Right atrium auricular region (tissue), 2 donors: ENCODE results near the gene NT5DC4. TPM values are rescaled to one million over a fixed set of nuclear protein-coding genes. Genes with fewer than 3 reads are reported as not detected.

Source experiments
- DNase-seq: peaks from one replicate; pipeline ENCODE4 v3.0.0-alpha.2; 2019; ENCODE audit warnings: low spot score
- H3K27ac ChIP-seq, 2 donors: fragments of 200-600 bp; sonication (generic); 1 replicate in 1 of 2; 2 replicates in 1 of 2; pipeline ENCODE4 v1.5.1; 2016 to 2019
- H3K27me3 ChIP-seq, 2 donors: fragments of 200-600 bp; sonication (generic); one replicate each; pipeline versions ENCODE4 v1.5.1 to v1.6.0; 2017 to 2019
- H3K36me3 ChIP-seq: fragments of 200-600 bp; sonication (generic); one replicate; pipeline ENCODE4 v1.5.1; 2016
- H3K4me1 ChIP-seq, 2 donors: fragments of 200-600 bp; sonication (generic); one replicate each; pipeline versions ENCODE4 v1.5.1 to v1.6.0; 2017 to 2019
- H3K4me3 ChIP-seq, 2 donors: fragments of 200-600 bp; sonication (generic); 1 replicate in 1 of 2; 2 replicates in 1 of 2; pipeline ENCODE4 v1.5.1; 2017 to 2019; ENCODE audit warnings: mild to moderate bottlenecking in 1 of 2, moderate library complexity in 1 of 2
- H3K9me3 ChIP-seq, 2 donors: fragments of 200-600 bp; sonication (generic); one replicate each; pipeline ENCODE4 v1.5.1; 2019
- CTCF ChIP-seq, 2 donors: fragments of 200-600 bp; sonication (generic); IDR thresholded peaks; one replicate each; pipeline ENCODE4 v1.5.1; 2019; ENCODE audit warnings: antibody characterized with exemption in 2 of 2
- total RNA-seq, 2 donors: library from RNA; depleted of rRNA; stranded (reverse); fragments of >200 nt; gene quantifications; one replicate each; pipeline ENCODE4 v1.1.0, GENCODE V29; 2016

Gene NT5DC4
- total RNA-seq, 2 donors from 2014 or later = not detected

GRCh38 chr2:112730216-112730615, 9.4 kb downstream of the NT5DC4 start:
- Histone ChIP-seq H3K36me3 (no peaks in the 10 kb centered on the region), H3K4me3 (no peak overlapping the region), H3K9me3 (no peaks in the 10 kb centered on the region), H3K27me3 (no peaks in the 10 kb centered on the region), H3K4me1 (peaks cover 0 to 3% of the 10 kb centered on the region in 2 donors), H3K27ac (no peak overlapping the region)
- DNase-seq = no peak
- TF ChIP-seq CTCF (IDR thresholded peaks at IDR 0.05) = no peak

- no peak for DNase-seq
- H3K4me3 ChIP-seq = no peak overlapping the region
- H3K27me3 ChIP-seq = no peaks in the 10 kb centered on the region
- no peak for TF ChIP-seq CTCF (IDR thresholded peaks at IDR 0.05)
- no peak overlapping the region for H3K27ac ChIP-seq
- H3K36me3 ChIP-seq = no peaks in the 10 kb centered on the region
- H3K9me3 ChIP-seq = no peaks in the 10 kb centered on the region
- H3K4me1 ChIP-seq = peaks cover 0 to 3% of the 10 kb centered on the region in 2 donors
Observed at GRCh38 chr2:112730791-112731190, 10.0 kb downstream of the NT5DC4 start.

GRCh38 chr2:112731479-112731878, 10.7 kb downstream of the NT5DC4 start:
- Histone ChIP-seq H3K9me3 (no peaks in the 10 kb centered on the region), H3K27me3 (no peaks in the 10 kb centered on the region), H3K4me3 (no peak overlapping the region), H3K4me1 (peaks cover 0 to 2% of the 10 kb centered on the region in 2 donors), H3K27ac (no peak overlapping the region), H3K36me3 (no peaks in the 10 kb centered on the region)
- DNase-seq = no peak
- no peak for TF ChIP-seq CTCF (IDR thresholded peaks at IDR 0.05)

GRCh38 chr2:112733456-112733855, 12.6 kb downstream of the NT5DC4 start:
- no peak overlapping the region for H3K4me3 ChIP-seq
- H3K36me3 ChIP-seq = no peaks in the 10 kb centered on the region
- H3K27me3 ChIP-seq = no peaks in the 10 kb centered on the region
- no peak for DNase-seq
- H3K4me1 ChIP-seq = no peaks in the 10 kb centered on the region
- no peak for TF ChIP-seq CTCF (IDR thresholded peaks at IDR 0.05)
- H3K27ac ChIP-seq = no peak overlapping the region
- no peaks in the 10 kb centered on the region for H3K9me3 ChIP-seq

GRCh38 chr2:112733871-112734270, 13.1 kb downstream of the NT5DC4 start:
- no peaks in the 10 kb centered on the region for H3K36me3 ChIP-seq
- no peak for TF ChIP-seq CTCF (IDR thresholded peaks at IDR 0.05)

GRCh38 chr2:112737542-112738232, 16.9 kb downstream of the NT5DC4 start:
- DNase-seq = no peak
- Histone ChIP-seq H3K27me3 (no peaks in the 10 kb centered on the region), H3K4me3 (no peak overlapping the region), H3K36me3 (no peaks in the 10 kb centered on the region), H3K27ac (no peak overlapping the region), H3K4me1 (no peaks in the 10 kb centered on the region), H3K9me3 (no peaks in the 10 kb centered on the region)
- TF ChIP-seq CTCF (IDR thresholded peaks at IDR 0.05) = no peak

More at GRCh38 chr2:112733871-112734270, 13.1 kb downstream of the NT5DC4 start:
- Histone ChIP-seq H3K27ac (no peak overlapping the region), H3K4me1 (no peaks in the 10 kb centered on the region), H3K27me3 (no peaks in the 10 kb centered on the region), H3K9me3 (no peaks in the 10 kb centered on the region), H3K4me3 (no peak overlapping the region)
- DNase-seq = no peak
